ENCODE results near the gene HRAS.

GRCh38 chr11:516400-516799, 19.0 kb downstream of the HRAS start:
- no peak for TF ChIP-seq SIN3A (IDR thresholded peaks at IDR 0.05; ENCODE audit: borderline replicate concordance, insufficient read depth, low read length)
- no peak for TF ChIP-seq FOXP2 (optimal IDR thresholded peaks at IDR 0.05; ENCODE audit: borderline replicate concordance, extremely low read depth, extremely low read length, insufficient read depth)
- TF ChIP-seq POLR2AphosphoS5 (IDR thresholded peaks at IDR 0.05; ENCODE audit: low read depth, low read length): no peak
- no peak for TF ChIP-seq TAF1 (IDR thresholded peaks at IDR 0.05; ENCODE audit: borderline replicate concordance, insufficient read depth, low read length)
- TF ChIP-seq REST (IDR thresholded peaks at IDR 0.05; ENCODE audit: insufficient read depth in 1 of 2, low read depth in 2 of 2, low read length in 2 of 2): no peak
